GM12878 (cell line): ENCODE measurements around the gene PSMD13. TPM values are rescaled to one million over a fixed set of nuclear protein-coding genes. Genes with fewer than 3 reads are reported as not detected.

ENCODE experiments used
- CBX5 ChIP-seq: sonication (generic); IDR thresholded peaks from 2 replicates; pipeline ENCODE4 v1.6.1; 2016; ENCODE audit warnings: low read depth, moderate library complexity, mild to moderate bottlenecking, inconsistent platforms
- CREM ChIP-seq: IDR thresholded peaks from 2 replicates; pipeline ENCODE4 v1.6.1; 2014; ENCODE audit warnings: antibody characterized with exemption, low read depth
- EED ChIP-seq: sonication (generic); IDR thresholded peaks from 2 replicates; pipeline ENCODE4 v1.6.1; 2016; ENCODE audit warnings: antibody characterized with exemption, low read depth
- ESRRA ChIP-seq: IDR thresholded peaks from 2 replicates; pipeline ENCODE4 v1.6.1; 2012; ENCODE audit warnings: mild to moderate bottlenecking, low read length, improper control_type of control experiment
- HDAC2 ChIP-seq: fragments of 200-600 bp; sonication (generic); IDR thresholded peaks from 2 replicates; pipeline ENCODE4 v1.6.1; 2017
- IKZF2 ChIP-seq, 2 experiments: fragments of 450-650 bp; IDR thresholded peaks; 2 replicates each; pipeline ENCODE4 v1.6.1; 2017; ENCODE audit warnings: mild to moderate bottlenecking in 2 of 2, moderate library complexity in 2 of 2
- MEF2A ChIP-seq: IDR thresholded peaks from 2 replicates; pipeline ENCODE4 v1.6.1; 2011; ENCODE audit warnings: low read depth, mild to moderate bottlenecking, low read length, moderate library complexity; ENCODE audit not compliant: insufficient read depth
- RELA ChIP-seq: fragments of 450-650 bp; IDR thresholded peaks from 2 replicates; pipeline ENCODE4 v1.8.0; 2014; ENCODE audit warnings: borderline replicate concordance; ENCODE audit not compliant: partially characterized antibody
- SRF ChIP-seq, 2 experiments: IDR thresholded peaks; 2 replicates each; pipeline ENCODE4 v1.6.1; 2011; ENCODE audit warnings: low read depth in 2 of 2, low read length in 2 of 2, mild to moderate bottlenecking in 1 of 2, moderate library complexity in 1 of 2
- ZSCAN29 ChIP-seq: fragments of 450-650 bp; IDR thresholded peaks from 2 replicates; pipeline ENCODE4 v1.6.1; 2017; ENCODE audit warnings: mild to moderate bottlenecking, moderate library complexity
- polyA plus RNA-seq, 11 experiments: library from polyadenylated mRNA; depleted of rRNA in 4 of 11; unstranded in 6 of 11; stranded (reverse) in 5 of 11; fragments of >200 nt; fragmentation: Nextera tagmentation in 4 of 11; fragmentation: Illumina TruSeq in 1 of 11; extraction: Ambion mirVana in 4 of 11; extraction: Trizol in 1 of 11; gene quantifications; 1 replicate in 1 of 11; 2 replicates in 10 of 11; pipeline versions ENCODE4 v1.2.1 to v1.2.3, GENCODE V29; 2011 to 2016; ENCODE audit warnings: inconsistent platforms in 2 of 11, missing spikeins in 2 of 11, low read depth in 1 of 11
- total RNA-seq, 4 experiments: library from RNA; depleted of rRNA in 3 of 4; stranded (reverse); fragments of >200 nt in 3 of 4; fragmentation: Illumina TruSeq in 1 of 4; extraction: Trizol in 1 of 4; gene quantifications; 2 replicates each; pipeline versions ENCODE4 v1.2.1 to v1.2.3, GENCODE V29; 2013 to 2021
- TF ChIP-seq, protein P1 (sequence below): fragments of 450-650 bp; formaldehyde crosslinking; IDR thresholded peaks from 2 replicates; pipeline ENCODE4 v1.5.0; 2022; ENCODE audit warnings: mild to moderate bottlenecking, missing genetic modification characterization
- TF ChIP-seq, protein P2 (sequence below): fragments of 150-350 bp; IDR thresholded peaks from 2 replicates; pipeline ENCODE4 v1.6.1; 2016; ENCODE audit warnings: low read depth, low read length
- TF ChIP-seq, protein P3 (sequence below): fragments of 450-650 bp; IDR thresholded peaks from 2 replicates; pipeline ENCODE4 v1.6.1; 2016; ENCODE audit warnings: mild to moderate bottlenecking
- TF ChIP-seq, protein P4 (sequence below): fragments of 450-650 bp; formaldehyde crosslinking; IDR thresholded peaks from 2 replicates; pipeline ENCODE4 v1.4.0; 2022; ENCODE audit warnings: mild to moderate bottlenecking, moderate library complexity
- TF ChIP-seq, protein P5 (sequence below): IDR thresholded peaks from 2 replicates; pipeline ENCODE4 v1.6.1; 2011; ENCODE audit warnings: borderline replicate concordance, low read depth, mild to moderate bottlenecking, moderate library complexity, mixed read lengths, low read length; ENCODE audit not compliant: insufficient read depth; ENCODE audit errors: extremely low read length

Gene PSMD13
- total and polyA plus RNA-seq, 10 of the 15 experiments (the other 5 are each of a cell fraction or from before 2014, with no cell fraction given) = 141 to 303 (median 177) TPM

DNA sequence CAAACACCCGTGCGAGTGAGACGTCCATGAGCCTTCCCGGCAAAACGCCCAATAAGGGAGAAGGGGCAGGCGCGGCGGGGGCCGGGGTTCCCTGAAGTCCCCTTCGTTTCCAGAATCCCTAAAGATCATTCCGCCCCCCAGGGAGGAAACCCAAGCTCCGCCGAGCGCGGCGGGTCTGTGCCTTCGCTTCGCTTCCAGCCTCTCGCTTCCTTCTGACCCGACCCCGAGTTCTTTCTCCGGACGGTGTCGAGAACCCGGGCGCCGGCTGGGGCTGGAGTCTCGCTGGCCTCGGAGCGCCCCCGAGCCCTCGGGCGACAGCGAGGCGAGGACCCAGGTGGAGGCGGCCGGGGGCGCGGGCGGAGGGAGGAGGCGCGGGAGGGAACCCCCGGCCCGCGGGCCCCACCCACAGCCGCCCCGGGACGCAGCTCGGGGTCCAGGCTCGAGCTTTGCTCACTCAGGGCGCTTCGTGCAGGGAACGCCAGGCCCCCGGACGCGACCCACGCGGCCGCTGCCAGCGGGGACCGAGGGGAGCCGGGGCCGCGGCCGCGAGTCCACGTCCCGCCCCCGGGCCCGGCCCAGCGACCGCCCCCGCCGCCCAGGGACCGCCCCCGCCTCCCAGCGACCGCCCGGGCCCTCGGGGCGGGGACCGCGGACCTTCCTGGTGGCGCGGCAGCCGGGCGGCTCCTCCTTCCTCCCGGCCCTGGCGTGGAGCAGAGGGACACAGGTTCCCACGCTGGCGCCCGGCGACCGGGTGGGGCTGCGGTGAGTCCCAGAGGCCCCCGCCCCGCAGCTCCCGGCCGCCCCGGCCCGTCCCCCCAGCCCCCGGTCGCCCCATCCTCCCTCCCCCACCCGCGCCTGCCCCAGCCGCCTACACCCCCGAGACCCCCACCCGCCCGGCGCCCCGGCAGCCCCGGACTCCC is 52.0 kb downstream of the PSMD13 start, which contains the start of gene PGGHG (continued):
- TF ChIP-seq EED (0 out of 2 replicates have a peak, but pooled peaks have one; percentile 14), MEF2A (no peak), IKZF2 (IDR thresholded peaks at IDR 0.05) (peak; percentile 23 to 33; a peak in 1 of 4 replicates), SRF (IDR thresholded peaks at IDR 0.05; ENCODE audit: low read depth in 2 of 2, low read length in 2 of 2) (no peak), CREM (no peak), CBX5 (no peak), ZSCAN29 (no peak), HDAC2 (no peak), ESRRA (no peak), RELA (no peak)
- TF ChIP-seq, protein P1, sequence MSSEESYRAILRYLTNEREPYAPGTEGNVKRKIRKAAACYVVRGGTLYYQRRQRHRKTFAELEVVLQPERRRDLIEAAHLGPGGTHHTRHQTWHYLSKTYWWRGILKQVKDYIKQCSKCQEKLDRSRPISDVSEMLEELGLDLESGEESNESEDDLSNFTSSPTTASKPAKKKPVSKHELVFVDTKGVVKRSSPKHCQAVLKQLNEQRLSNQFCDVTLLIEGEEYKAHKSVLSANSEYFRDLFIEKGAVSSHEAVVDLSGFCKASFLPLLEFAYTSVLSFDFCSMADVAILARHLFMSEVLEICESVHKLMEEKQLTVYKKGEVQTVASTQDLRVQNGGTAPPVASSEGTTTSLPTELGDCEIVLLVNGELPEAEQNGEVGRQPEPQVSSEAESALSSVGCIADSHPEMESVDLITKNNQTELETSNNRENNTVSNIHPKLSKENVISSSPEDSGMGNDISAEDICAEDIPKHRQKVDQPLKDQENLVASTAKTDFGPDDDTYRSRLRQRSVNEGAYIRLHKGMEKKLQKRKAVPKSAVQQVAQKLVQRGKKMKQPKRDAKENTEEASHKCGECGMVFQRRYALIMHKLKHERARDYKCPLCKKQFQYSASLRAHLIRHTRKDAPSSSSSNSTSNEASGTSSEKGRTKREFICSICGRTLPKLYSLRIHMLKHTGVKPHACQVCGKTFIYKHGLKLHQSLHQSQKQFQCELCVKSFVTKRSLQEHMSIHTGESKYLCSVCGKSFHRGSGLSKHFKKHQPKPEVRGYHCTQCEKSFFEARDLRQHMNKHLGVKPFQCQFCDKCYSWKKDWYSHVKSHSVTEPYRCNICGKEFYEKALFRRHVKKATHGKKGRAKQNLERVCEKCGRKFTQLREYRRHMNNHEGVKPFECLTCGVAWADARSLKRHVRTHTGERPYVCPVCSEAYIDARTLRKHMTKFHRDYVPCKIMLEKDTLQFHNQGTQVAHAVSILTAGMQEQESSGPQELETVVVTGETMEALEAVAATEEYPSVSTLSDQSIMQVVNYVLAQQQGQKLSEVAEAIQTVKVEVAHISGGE = no peak
- TF ChIP-seq, protein P2, sequence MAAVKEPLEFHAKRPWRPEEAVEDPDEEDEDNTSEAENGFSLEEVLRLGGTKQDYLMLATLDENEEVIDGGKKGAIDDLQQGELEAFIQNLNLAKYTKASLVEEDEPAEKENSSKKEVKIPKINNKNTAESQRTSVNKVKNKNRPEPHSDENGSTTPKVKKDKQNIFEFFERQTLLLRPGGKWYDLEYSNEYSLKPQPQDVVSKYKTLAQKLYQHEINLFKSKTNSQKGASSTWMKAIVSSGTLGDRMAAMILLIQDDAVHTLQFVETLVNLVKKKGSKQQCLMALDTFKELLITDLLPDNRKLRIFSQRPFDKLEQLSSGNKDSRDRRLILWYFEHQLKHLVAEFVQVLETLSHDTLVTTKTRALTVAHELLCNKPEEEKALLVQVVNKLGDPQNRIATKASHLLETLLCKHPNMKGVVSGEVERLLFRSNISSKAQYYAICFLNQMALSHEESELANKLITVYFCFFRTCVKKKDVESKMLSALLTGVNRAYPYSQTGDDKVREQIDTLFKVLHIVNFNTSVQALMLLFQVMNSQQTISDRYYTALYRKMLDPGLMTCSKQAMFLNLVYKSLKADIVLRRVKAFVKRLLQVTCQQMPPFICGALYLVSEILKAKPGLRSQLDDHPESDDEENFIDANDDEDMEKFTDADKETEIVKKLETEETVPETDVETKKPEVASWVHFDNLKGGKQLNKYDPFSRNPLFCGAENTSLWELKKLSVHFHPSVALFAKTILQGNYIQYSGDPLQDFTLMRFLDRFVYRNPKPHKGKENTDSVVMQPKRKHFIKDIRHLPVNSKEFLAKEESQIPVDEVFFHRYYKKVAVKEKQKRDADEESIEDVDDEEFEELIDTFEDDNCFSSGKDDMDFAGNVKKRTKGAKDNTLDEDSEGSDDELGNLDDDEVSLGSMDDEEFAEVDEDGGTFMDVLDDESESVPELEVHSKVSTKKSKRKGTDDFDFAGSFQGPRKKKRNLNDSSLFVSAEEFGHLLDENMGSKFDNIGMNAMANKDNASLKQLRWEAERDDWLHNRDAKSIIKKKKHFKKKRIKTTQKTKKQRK = no peak
- TF ChIP-seq, protein P3, sequence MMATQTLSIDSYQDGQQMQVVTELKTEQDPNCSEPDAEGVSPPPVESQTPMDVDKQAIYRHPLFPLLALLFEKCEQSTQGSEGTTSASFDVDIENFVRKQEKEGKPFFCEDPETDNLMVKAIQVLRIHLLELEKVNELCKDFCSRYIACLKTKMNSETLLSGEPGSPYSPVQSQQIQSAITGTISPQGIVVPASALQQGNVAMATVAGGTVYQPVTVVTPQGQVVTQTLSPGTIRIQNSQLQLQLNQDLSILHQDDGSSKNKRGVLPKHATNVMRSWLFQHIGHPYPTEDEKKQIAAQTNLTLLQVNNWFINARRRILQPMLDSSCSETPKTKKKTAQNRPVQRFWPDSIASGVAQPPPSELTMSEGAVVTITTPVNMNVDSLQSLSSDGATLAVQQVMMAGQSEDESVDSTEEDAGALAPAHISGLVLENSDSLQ = no peak
- TF ChIP-seq, protein P4, sequence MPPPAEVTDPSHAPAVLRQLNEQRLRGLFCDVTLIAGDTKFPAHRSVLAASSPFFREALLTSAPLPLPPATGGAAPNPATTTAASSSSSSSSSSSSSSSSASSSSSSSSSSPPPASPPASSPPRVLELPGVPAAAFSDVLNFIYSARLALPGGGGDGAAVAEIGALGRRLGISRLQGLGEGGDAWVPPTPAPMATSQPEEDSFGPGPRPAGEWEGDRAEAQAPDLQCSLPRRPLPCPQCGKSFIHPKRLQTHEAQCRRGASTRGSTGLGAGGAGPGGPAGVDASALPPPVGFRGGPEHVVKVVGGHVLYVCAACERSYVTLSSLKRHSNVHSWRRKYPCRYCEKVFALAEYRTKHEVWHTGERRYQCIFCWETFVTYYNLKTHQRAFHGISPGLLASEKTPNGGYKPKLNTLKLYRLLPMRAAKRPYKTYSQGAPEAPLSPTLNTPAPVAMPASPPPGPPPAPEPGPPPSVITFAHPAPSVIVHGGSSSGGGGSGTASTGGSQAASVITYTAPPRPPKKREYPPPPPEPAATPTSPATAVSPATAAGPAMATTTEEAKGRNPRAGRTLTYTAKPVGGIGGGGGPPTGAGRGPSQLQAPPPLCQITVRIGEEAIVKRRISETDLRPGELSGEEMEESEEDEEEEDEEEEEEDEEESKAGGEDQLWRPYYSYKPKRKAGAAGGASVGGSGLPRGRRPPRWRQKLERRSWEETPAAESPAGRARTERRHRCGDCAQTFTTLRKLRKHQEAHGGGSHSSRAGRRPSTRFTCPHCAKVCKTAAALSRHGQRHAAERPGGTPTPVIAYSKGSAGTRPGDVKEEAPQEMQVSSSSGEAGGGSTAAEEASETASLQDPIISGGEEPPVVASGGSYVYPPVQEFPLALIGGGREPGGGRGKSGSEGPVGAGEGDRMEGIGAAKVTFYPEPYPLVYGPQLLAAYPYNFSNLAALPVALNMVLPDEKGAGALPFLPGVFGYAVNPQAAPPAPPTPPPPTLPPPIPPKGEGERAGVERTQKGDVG (CRISPR knock-in tag) = no peak
- TF ChIP-seq, protein P5, sequence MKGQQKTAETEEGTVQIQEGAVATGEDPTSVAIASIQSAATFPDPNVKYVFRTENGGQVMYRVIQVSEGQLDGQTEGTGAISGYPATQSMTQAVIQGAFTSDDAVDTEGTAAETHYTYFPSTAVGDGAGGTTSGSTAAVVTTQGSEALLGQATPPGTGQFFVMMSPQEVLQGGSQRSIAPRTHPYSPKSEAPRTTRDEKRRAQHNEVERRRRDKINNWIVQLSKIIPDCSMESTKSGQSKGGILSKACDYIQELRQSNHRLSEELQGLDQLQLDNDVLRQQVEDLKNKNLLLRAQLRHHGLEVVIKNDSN = no peak
